Activated T-cell treated with anti-CD3 and anti-CD28 coated beads, Interleukin-2, amount 50 U/mL, for 4 hours (primary cell): ENCODE results near the gene GRM8. TPM values are rescaled to one million over a fixed set of nuclear protein-coding genes. Genes with fewer than 3 reads are reported as not detected.

Experiments used
- ATAC-seq, 2 donors: fragments of 200-7000 bp; cut with Tn5 transposase; one replicate each; pipeline ENCODE4 v1.10.0; 2021
- DNase-seq: peaks from one replicate; pipeline ENCODE4 v3.0.0-alpha.2; 2020
- H3K27me3 Mint-ChIP-seq: one replicate; pipeline ENCODE4 v1.8.0; 2021; ENCODE audit warnings: low read depth, mixed read lengths
- H3K36me3 Mint-ChIP-seq: one replicate; pipeline ENCODE4 v1.8.0; 2022; ENCODE audit warnings: mixed read lengths; ENCODE audit not compliant: insufficient read depth
- H3K4me1 Mint-ChIP-seq: one replicate; pipeline ENCODE4 v1.8.0; 2021; ENCODE audit warnings: low read depth, mixed read lengths
- H3K4me3 Mint-ChIP-seq: one replicate; pipeline ENCODE4 v1.8.0; 2021; ENCODE audit warnings: mild to moderate bottlenecking, moderate library complexity, mixed read lengths
- H3K9me3 Mint-ChIP-seq: one replicate; pipeline ENCODE4 v1.8.0; 2021; ENCODE audit warnings: mixed read lengths
- total RNA-seq, 3 donors: library from RNA; stranded (reverse); gene quantifications; one replicate each; pipeline ENCODE4 v1.2.1, GENCODE V29; 2021

The GRM8 gene
- total RNA-seq, 3 donors from 2014 or later, result not detected

DNA sequence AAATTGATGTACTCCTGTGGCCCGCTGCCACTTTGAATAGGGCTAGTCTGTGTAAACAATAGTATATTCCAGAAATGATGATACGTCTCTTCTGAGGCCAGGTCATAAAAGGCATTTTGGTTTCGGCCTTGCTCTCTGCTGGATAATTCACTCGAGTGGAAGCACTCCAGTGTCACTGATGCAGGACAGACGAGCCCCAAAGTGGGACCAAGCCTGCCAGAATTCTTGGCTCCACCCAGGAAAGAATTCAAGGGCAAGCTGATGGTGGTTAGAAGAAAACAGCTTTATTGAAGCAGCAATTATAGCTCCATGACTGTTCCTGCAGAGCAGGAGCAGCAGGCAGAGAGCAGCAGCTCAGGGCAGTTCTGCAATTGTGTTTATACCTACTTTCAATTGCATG lies 717.6 kb downstream of the GRM8 start:
- no peak for ATAC-seq
- no peaks in the 10 kb centered on the region for H3K36me3 Mint-ChIP-seq
- DNase-seq, result no peak
- no peaks in the 10 kb centered on the region for H3K27me3 Mint-ChIP-seq
- H3K4me3 Mint-ChIP-seq, result no peak overlapping the region
- H3K4me1 Mint-ChIP-seq, result no peaks in the 10 kb centered on the region
- H3K9me3 Mint-ChIP-seq, result no peaks in the 10 kb centered on the region

DNA sequence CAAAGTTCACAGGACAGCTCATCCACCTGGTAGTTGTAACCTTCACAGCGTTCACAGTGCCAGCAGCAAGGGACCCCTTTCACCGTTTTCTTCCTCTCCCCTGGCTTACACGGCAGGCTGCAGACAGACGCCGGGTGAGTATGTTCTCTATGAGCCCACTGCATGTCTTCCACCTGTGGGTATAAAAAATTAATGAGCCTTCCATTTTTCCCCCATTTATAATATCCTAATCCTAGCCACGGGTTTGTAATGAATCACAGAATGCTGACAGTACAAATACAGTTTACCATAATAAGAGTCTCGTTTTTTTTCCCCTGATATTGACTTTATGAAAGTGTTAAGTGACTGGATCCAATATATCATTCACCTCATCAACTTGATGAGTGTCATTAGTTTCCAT lies 719.0 kb downstream of the GRM8 start:
- Mint-ChIP-seq H3K9me3 (no peaks in the 10 kb centered on the region), H3K4me1 (no peaks in the 10 kb centered on the region), H3K36me3 (no peaks in the 10 kb centered on the region), H3K4me3 (no peak overlapping the region), H3K27me3 (no peaks in the 10 kb centered on the region)
- DNase-seq, result no peak
- no peak for ATAC-seq

DNA sequence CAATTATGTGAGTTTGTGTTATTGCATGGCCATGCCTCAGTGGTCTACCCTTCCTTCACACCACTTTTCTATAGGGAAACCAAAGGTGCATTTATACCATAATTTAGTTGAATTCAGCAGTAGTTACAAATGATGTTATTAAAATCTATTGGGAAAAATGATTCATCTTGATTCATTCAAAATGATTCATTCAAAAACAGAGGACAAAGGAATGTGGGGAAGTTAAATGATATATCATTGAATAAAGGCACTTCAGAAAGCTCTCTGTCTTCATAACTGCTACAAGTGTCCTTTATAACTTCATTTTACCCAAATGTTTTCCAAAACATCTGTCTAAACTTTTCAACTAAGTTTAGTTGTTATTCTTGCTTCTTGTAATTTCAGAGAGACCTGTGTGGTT lies 722.9 kb downstream of the GRM8 start:
- Mint-ChIP-seq H3K36me3 (no peaks in the 10 kb centered on the region), H3K4me3 (no peak overlapping the region), H3K4me1 (no peaks in the 10 kb centered on the region), H3K27me3 (no peaks in the 10 kb centered on the region), H3K9me3 (peaks cover 4% of the 10 kb centered on the region)
- DNase-seq, result no peak
- no peak for ATAC-seq

DNA sequence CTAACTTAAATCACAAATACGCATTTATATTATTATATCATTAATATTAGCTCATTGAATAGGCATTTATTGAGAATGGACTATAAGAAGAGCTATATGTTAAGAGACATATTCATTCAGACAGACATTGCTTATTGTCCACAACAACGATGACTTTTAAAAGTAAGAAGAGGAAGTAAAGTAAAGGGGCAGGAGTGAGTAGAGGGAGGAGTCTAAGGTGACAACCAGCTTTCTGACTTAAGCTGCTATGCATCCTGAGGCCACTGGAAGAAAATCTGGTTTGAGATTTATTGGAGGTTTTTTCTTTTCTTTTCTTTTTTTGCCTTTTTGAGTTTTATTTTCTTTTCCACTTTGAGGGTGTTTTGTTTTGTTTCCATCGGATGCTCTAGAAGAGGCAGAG lies 723.5 kb downstream of the GRM8 start:
- H3K27me3 Mint-ChIP-seq, result no peaks in the 10 kb centered on the region
- no peak for DNase-seq
- no peaks in the 10 kb centered on the region for H3K36me3 Mint-ChIP-seq
- no peaks in the 10 kb centered on the region for H3K4me1 Mint-ChIP-seq
- no peak overlapping the region for H3K4me3 Mint-ChIP-seq
- H3K9me3 Mint-ChIP-seq, result peaks cover 9% of the 10 kb centered on the region
- no peak for ATAC-seq

DNA sequence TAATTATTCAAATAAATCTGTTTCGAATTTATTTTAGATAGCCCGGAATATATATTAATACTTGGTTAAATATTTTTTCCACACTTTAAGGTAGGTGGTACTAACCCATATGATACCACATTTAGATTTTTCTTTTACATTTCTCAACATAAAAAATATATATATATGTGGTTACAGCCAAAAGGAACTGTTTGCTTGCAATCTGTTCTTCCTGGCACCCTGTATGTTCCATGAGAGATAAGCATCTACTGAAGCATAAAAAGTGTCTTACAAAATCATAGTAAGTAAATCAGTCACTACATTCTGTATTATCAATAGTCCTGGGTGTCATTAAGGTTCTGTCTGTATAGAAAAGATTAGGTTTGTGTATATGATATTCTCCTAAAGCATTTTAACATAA lies 726.8 kb downstream of the GRM8 start:
- Mint-ChIP-seq H3K4me3 (no peak overlapping the region), H3K27me3 (no peaks in the 10 kb centered on the region), H3K36me3 (no peaks in the 10 kb centered on the region), H3K4me1 (no peaks in the 10 kb centered on the region), H3K9me3 (peaks cover 9% of the 10 kb centered on the region)
- DNase-seq (no peak), ATAC-seq (no peak)

DNA sequence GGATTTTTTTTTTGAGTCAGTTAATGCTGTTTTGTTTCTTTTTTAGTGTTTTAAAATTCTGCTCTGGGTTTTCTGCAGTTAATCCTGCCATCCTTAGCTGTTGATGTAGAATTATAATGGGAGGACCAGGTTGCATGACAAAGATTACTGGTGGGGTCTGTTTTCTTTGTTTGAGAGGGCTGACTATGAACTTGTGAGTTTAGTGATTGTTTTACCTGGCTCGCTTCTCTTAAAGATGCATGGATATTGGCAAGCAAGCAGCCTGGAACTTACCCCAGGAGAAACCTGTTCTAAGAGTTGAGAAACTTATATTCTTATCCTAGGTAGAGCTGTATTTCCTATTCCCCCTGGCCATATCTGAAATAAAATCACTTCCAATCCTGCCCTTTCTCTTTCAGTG lies 727.8 kb downstream of the GRM8 start:
- Mint-ChIP-seq H3K36me3 (no peaks in the 10 kb centered on the region), H3K9me3 (peaks cover 9% of the 10 kb centered on the region), H3K4me1 (no peaks in the 10 kb centered on the region), H3K27me3 (no peaks in the 10 kb centered on the region), H3K4me3 (no peak overlapping the region)
- ATAC-seq (no peak), DNase-seq (no peak)

DNA sequence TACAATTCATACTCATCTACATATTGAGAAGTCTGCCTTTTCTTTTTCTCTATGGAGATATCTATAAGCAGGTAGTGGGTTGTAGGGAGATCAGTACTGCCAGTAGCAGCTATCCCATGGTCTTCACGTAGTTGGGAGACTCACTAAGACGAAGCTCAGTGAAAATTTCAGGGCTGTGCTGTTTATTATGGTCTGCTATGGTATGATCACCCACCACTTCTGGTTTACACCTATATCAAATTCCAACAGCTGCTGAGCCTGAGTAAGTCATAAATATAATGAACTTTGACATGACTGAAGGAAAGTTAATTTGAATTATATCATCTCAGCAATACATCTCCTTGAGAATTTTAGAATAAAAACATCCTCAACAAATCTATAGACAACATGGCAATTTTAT lies 741.7 kb downstream of the GRM8 start:
- no peak overlapping the region for H3K4me3 Mint-ChIP-seq
- no peaks in the 10 kb centered on the region for H3K4me1 Mint-ChIP-seq
- no peak for ATAC-seq

DNA sequence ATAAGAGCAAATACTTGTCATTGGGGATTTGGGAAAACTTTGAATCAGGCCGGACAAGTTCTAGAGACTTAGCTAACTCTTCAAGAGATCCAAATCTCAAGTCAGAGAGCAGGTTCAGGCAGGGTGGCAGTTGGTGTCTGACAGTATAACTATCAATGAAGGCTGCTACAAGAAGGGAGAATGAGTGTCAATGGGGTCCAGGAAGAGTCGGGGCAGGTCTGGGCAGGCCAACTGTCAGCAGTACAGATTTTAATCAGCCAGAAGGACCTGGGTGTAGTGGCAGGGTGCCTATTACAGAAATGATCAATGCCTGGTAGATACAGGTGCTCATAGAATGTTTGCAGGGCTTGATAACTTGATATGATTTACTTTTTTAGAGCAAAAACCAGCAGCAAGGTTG lies 751.1 kb downstream of the GRM8 start:
- Mint-ChIP-seq H3K4me1 (no peaks in the 10 kb centered on the region), H3K4me3 (no peak overlapping the region), H3K27me3 (no peaks in the 10 kb centered on the region), H3K36me3 (no peaks in the 10 kb centered on the region), H3K9me3 (no peaks in the 10 kb centered on the region)
- no peak for ATAC-seq
- no peak for DNase-seq

More for the DNA sequence above, 741.7 kb downstream of the GRM8 start:
- Mint-ChIP-seq H3K36me3 (no peaks in the 10 kb centered on the region), H3K9me3 (peaks cover 6% of the 10 kb centered on the region), H3K27me3 (no peaks in the 10 kb centered on the region)
- no peak for DNase-seq

DNA sequence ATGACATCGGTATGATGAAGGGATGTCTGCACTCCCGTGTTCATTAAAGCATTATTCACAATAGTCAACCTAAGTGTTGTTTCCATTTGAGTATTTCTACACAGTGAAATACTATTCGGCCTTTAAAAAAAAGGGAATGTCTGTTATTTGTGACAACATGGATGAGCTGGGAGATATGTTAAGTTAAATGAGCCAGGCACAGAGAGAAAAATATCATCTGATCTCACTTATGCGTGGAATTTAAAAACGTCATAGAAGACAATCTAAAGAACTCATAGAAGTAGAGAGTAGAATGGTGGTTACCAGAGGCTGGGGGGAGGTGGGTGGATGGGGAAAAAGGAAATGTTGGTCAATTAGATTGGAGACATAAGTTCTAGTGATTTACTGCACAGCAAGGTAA lies 753.3 kb downstream of the GRM8 start:
- Mint-ChIP-seq H3K36me3 (no peaks in the 10 kb centered on the region), H3K9me3 (no peaks in the 10 kb centered on the region), H3K27me3 (no peaks in the 10 kb centered on the region), H3K4me1 (no peaks in the 10 kb centered on the region), H3K4me3 (no peak overlapping the region)
- ATAC-seq (no peak), DNase-seq (no peak)

DNA sequence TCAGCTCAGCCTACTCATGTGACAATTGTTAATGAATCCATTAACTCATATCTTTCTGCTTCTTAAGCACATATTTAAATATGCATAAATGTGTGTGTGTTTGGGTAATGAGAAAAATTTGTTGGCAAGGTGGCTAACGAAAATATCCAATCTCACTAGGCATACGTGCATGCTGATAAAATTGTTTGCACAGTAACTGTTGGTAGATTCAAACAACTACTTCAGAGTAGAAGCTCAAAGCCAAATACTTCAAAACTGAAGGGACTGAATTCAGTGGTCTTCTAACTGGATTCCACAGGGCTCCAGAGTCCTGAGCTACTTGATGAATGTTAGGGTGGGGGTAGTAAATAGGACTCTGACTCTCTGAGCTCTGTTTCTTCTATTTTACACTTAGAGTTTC lies 757.0 kb downstream of the GRM8 start:
- H3K27me3 Mint-ChIP-seq, result no peaks in the 10 kb centered on the region
- no peaks in the 10 kb centered on the region for H3K9me3 Mint-ChIP-seq
- no peak for ATAC-seq
- DNase-seq, result no peak
- no peaks in the 10 kb centered on the region for H3K36me3 Mint-ChIP-seq
- H3K4me1 Mint-ChIP-seq, result no peaks in the 10 kb centered on the region
- H3K4me3 Mint-ChIP-seq, result no peak overlapping the region

DNA sequence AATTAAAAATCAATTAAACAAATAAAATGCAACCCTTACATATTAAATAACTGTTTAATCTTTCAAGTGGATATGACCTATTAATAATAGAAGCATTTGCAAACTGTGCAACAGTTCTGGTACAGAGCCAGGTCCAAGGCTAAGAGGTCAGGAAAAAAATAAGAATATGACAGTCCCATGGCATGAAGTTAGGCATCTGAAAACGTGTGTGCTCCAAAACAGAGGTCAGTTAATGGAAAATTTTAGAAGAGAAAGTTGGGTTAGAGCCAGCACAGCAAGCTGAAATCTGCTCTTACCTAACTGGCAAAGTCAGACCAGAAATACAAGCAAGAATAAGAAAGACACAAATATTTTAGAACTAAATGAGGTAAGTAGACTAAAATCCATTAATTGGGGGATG lies 757.7 kb downstream of the GRM8 start:
- DNase-seq (no peak), ATAC-seq (no peak)
- Mint-ChIP-seq H3K4me1 (no peaks in the 10 kb centered on the region), H3K4me3 (no peak overlapping the region), H3K27me3 (no peaks in the 10 kb centered on the region), H3K9me3 (no peaks in the 10 kb centered on the region), H3K36me3 (no peaks in the 10 kb centered on the region)

DNA sequence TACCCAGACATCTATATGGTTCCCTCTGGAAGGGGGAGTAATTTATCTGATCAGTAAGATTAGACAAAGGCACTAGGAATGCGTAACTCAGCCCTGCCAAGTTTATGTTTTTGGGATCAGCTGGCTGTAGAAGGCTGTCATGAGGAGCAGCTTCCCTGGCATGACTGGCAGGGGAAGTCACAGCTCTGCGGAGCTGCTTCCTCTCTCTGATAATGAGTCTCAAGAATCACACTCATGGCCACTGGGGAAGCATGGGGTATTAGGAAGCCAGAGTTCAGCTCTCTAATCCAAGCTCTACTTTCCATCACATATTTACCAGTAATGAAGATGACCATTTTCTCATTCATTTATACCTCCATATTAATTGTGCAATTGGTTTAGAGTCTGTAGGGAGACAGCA lies 758.9 kb downstream of the GRM8 start:
- H3K36me3 Mint-ChIP-seq, result no peaks in the 10 kb centered on the region
- no peaks in the 10 kb centered on the region for H3K27me3 Mint-ChIP-seq
- ATAC-seq (no peak), DNase-seq (no peak)
- H3K4me1 Mint-ChIP-seq, result no peaks in the 10 kb centered on the region
- H3K9me3 Mint-ChIP-seq, result no peaks in the 10 kb centered on the region
- no peak overlapping the region for H3K4me3 Mint-ChIP-seq

DNA sequence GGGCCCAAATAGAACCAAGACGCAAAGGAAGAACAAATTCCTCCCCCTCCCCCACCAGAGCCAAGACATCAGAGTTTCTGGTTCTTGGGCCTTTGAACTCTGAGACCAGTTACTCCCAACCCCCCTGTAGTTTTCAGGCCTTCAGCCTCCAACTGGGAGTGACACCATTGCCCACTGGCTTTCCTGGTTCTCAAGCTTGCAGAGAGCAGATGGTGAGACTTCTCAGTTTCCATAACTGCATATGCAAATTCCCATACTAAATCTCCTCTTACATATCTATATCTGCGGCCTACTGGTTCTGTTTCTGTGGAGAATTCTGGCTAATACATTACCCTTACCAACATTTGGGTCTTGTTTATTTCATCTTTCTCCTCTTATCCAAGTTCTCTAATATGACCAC lies 762.9 kb downstream of the GRM8 start:
- Mint-ChIP-seq H3K4me3 (no peak overlapping the region), H3K36me3 (no peaks in the 10 kb centered on the region), H3K4me1 (no peaks in the 10 kb centered on the region), H3K9me3 (no peaks in the 10 kb centered on the region), H3K27me3 (no peaks in the 10 kb centered on the region)
- DNase-seq, result no peak
- no peak for ATAC-seq

DNA sequence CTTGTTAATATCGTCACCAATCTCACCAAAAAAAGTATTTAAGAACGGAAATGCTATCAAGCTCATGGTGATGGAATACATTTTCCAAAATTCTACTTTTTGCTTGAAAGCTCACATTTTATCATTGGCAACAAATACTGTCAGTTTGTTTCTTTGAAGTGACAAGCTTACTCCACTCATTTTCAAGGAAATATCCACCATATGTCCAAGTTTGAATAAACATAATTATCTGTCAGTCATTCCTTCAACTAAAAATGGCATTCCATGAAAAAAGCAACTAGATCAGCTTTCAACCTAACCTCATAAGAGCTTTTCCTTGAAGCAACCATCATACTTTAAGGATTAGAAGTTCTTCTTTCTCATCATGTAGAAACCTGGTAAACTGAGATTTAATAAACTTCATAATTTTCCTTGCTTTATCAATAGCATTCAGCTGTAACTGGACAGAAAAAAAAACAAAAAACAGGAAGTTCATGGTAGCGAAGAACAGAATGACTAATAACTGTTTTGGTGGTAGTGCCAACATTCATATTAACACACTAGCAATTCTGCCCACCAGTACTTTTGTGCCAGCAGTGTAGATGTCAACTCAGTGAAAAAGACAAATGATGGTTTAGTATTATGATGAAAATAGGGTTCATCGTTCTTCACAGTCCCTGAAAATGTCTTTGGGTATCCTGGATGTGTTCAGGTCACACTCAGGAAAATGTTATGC lies 764.9 kb downstream of the GRM8 start:
- ATAC-seq, result no peak
- Mint-ChIP-seq H3K27me3 (no peaks in the 10 kb centered on the region), H3K4me1 (no peaks in the 10 kb centered on the region), H3K9me3 (no peaks in the 10 kb centered on the region), H3K4me3 (no peak overlapping the region), H3K36me3 (no peaks in the 10 kb centered on the region)
- DNase-seq, result no peak

DNA sequence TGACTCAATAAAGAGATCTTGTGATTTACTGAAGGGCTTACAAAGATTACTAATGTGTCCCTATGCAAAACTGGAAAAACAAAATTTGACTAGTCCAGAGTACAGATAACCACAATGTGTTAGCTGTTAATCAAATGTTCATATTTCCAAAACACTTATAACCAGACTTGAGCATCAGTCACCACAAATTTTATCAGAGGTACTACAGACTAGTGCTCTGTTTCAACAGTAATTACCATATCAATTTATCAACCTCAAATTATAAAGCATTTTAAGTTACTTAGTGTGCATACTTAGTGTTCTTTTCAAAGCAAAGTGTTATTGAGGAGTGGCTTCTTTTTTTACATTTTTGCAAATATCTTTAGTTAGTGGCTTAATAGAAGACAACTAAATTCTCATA lies 765.9 kb downstream of the GRM8 start:
- H3K9me3 Mint-ChIP-seq, result no peaks in the 10 kb centered on the region
- ATAC-seq (no peak), DNase-seq (no peak)
- no peaks in the 10 kb centered on the region for H3K4me1 Mint-ChIP-seq
- no peaks in the 10 kb centered on the region for H3K27me3 Mint-ChIP-seq
- H3K4me3 Mint-ChIP-seq, result no peak overlapping the region
- no peaks in the 10 kb centered on the region for H3K36me3 Mint-ChIP-seq

DNA sequence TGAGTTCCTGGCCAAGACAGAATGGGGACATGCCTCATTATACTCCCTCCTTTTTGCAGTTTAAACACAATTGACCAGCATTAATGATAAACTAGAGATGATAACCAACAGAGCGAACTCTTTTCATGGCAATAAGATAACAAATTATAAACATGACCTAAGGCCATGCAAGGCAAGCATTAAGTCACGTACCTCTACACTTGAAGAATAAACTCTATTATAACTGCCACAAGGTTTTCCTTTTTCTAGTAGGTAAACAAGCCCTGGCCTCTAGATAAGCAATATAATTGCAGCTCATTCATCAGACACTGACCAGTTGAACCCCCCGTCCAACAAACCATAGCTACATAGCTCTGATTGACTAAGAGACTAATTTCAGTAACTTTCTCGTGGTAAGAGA lies 767.0 kb downstream of the GRM8 start:
- Mint-ChIP-seq H3K4me3 (no peak overlapping the region), H3K27me3 (no peaks in the 10 kb centered on the region)
- no peak for ATAC-seq

More for the DNA sequence above, 767.0 kb downstream of the GRM8 start:
- Mint-ChIP-seq H3K4me1 (no peaks in the 10 kb centered on the region), H3K9me3 (no peaks in the 10 kb centered on the region), H3K36me3 (no peaks in the 10 kb centered on the region)
- no peak for DNase-seq
